Right hindlimb (tissue), 1 donor: ENCODE data around the gene NTM.

Experiments used
- DNase-seq: peaks from one replicate; pipeline ENCODE4 v3.0.0-alpha.2; 2018

Gene NTM

DNA sequence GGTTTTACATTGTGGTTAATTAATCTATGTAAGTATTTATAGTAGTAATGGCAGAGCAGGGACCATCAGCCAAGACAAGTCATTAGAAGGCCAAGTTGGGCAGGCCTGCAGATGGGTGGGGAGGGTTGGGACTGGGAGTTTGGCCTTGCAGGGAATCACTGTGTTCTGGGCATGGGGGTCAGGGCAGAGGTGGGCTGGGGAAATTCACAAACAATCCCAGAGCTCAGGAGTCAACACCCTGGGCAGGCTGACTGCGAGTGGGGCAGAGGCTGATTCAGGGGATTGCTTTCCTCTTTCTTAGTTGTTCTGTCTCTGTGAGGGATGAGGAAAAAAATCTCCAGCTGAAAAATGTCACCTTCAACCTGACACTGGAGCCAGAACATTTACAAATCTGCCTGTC lies 322.5 kb downstream of the NTM start:
- no peak for DNase-seq

DNA sequence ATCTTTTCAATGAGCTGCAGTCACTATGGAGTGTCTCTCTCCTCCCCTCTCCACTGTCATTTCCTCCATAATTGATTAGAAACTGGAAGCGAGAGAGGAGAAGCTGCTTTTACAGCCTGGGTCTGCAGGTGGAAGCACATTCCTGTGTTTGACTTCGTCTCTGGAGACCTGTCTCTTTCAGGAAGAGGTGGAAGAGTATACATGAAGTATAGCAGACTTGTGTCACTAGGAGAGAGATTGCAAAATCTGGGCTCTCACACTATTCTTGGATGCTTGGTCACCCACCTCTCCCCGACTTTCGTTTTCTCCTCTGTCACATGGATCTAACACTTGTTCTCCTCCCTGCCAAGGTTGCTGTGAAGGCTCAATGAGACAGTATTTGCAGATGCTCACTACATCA lies 323.3 kb downstream of the NTM start:
- DNase-seq, result no peak

DNA sequence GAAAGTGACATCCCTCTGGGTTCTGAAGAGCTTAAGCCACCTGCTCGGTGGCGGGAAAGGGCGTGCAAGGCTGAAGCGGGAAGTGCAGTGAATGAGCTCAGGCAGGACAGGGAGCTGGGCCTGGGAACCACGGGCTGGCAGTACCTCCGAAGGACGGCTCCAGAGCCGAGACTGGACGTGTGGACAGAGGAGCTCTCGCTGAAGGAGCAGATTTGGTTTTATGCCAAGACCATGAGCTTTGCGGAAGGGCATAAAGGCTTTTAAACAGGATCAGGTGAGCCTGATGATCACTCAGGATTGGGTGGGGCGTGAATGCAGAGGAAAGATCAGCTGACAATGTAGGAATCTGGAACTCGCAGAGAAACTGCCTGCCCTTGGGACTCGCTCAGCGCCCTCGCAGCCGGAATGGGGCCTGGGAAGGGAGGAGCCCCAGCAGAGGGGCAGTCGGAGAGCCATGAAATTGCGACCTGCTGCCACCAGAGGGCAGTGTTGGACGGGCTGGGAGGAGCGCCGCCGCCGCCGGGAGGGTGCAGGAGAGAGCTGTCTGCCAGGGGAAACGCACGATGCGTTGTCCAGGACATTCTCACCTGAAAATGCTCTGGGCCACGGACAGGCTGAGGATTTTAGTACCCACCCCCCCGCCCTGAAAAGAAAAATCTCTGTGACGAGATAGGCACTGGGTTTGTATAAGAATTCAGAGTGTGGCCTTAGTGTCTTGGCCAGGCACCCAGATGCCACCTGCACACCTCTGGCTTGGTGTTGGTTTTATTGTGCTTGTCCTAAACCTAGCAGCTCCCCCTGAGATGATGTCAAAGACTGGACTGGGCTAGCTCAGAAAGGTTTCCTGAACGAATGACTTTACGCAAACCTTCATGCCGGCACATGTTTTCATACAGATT lies 324.4 kb downstream of the NTM start:
- peak; percentile 88 for DNase-seq

DNA sequence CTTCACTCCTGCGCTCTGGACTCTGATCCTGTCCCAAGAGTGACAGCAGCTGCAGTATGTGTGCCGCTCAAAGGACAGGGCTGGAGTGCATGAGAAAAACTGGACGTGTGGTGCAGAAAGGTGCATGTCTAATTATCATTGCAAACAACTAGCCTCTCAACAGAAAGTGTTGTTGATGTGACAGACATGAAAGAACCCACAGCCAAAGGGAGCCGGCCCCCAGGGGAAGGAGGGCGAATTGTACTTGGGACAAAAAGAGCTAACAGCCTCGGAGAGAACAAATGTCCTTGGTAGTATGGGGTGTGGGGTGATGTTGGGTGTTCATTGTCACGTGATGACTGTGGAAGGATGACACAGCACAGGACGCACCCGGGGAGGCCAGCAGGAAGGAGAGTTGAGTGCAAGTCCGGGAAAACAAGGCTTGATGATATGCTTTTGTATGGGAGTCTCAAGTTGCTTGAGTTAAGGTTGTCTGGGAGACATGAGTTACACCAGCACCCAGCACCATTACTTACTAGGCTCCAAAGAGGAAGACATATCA lies 325.5 kb downstream of the NTM start:
- no peak for DNase-seq

DNA sequence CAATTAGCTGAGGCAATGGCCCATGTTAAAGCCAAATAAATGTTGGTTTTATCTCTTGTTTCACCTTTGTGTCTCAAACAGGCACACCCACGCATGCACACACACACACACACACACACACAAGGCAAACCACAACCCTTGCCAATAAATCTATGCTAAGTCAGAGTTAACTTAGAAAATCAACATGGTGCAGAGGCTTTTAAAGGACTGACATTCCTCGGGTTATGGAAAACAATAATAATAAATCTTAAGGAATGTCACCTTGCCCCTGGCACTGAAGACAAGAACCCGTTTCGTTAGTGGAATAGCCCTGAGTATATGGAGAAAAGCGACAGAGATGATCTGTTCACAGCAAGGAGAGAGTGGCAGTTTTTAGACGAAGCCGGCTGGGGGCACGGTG lies 326.3 kb downstream of the NTM start:
- DNase-seq, result no peak

DNA sequence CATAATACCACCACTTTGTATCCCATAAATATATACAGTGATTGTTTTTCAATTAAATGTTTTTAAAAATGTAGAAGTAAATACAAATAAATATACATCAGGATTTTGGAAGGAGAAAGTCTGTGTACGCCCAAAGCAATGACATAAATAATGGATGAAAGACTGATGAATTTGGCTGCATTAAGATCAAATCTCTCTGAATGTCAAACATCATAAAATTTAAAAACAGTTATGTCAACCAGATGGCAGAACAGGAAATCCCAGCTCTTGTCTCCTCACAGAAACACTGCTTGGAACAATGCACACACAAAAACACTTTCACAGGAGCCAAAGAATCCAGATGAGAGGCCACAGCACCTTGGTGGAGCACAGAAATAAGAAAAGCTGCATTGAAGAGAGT lies 332.9 kb downstream of the NTM start:
- no peak for DNase-seq

DNA sequence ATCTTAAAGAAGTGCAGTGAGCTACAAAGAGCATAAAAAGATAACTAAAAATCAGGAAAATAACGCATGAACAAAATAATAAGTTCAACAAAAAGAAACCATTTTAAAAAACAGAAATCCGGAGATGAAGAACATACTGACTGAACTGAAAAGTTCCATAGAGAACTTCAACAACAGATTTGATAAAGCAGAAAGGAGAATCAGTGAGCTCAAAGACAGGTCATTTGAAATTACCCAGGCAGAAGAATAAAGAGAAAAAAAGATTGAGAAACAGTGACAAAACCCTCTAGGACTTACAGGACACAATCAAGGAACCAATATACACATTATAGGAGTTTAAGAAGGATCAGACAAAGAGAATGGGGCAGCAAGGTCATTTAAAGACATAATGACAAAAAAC lies 334.3 kb downstream of the NTM start:
- no peak for DNase-seq

DNA sequence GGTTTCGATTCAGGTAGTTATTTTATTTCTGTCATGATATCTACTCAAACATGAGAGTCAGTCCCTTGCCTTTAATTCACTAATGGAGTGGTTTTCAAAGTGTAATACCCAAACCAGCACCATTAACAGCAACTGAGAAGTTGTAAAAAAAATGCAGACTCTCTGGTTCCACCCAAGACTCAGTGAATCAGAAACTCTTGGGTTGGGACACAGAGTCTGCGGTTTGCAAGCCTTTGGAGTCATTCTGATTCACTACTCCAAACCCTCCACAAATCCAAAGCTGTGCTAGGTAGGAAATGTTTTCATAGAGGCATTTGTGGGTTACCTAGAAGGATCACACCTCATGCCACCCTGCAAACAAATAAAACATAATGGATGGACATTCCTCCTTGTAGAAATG lies 340.1 kb downstream of the NTM start:
- no peak for DNase-seq

DNA sequence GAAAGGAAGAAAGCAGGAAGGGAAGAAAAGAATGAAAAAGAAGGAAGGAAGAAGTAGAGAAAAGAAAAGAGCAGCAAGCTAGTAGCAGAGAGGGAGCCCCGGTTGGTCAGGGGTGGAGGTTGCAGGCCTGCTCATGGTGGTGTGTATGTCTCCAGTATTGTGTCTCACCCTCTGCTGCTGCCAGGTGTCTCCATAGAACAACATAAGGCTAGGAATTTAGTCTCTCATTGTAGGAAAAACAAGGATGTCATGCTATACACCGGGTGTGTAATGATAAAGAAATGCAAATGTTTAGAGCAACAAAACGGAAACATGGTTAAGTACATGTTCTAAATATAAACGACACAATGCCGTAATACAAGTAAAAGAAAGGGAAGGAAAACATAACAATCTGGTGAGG lies 342.5 kb downstream of the NTM start:
- DNase-seq, result no peak

DNA sequence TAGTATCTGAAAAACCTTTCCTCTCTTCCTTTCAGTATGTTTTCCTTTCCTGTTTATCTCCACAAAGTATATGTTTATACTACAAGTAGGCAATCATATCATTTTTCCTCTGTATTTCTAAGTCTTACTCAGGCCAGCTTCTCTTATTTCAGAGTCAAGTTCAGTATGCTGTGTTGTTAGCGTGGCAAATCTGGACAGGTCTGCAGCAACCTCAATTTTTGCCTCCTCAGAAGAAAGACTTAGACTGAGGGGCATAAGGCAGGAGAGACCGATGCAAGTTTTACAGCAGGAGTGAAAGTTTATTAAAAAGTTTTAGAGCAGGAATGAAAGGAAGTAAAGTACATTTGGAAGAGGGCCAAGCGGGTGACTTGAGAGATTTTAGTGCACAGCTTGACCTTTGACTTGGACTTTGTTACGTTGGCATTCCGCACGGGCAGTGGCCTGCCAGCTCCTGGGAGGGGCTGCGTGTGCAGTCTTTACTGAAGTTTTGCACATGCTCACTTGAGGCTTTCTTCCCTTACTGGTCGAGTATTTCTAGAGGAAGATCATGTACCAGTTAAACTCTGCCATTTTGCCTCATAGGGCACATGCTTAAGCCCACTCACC lies 343.2 kb downstream of the NTM start:
- no peak for DNase-seq

DNA sequence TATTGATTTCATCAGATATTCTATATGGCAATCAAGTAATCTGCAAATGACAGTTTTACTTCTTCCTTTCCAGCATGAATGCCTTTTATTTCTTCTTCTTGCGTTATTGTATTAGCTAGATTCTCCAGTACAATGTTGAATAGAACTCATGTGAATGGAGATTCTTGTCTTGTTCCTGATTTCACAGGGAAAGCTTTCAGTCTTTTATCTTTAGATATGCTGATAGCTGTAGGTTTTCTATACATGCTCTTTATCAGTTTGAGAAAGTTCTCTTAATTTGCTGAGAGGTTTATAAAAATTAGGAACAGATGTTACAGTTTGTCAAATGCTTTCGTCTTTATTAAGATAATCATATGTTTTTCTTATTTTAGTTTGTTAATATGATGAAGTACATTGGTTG lies 347.2 kb downstream of the NTM start:
- DNase-seq, result no peak

DNA sequence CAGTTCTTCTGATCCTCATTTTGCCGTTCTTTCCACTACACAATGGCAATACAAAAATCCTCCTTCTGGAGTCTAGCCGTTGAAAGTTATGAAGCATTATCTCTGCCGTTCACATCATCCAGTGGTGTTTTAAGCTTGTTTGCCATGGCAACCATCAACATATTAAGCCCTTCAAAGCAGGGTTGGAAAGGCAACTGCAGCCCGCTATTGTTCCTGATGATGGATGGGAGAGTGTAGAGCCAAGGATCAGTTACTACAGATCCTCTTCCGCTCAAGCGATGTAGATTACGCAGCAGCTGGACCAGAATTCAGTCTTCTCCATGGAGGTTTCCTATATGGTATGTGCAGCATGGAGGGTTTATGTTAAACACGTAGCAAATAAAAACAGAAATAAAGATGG lies 352.7 kb downstream of the NTM start:
- no peak for DNase-seq

DNA sequence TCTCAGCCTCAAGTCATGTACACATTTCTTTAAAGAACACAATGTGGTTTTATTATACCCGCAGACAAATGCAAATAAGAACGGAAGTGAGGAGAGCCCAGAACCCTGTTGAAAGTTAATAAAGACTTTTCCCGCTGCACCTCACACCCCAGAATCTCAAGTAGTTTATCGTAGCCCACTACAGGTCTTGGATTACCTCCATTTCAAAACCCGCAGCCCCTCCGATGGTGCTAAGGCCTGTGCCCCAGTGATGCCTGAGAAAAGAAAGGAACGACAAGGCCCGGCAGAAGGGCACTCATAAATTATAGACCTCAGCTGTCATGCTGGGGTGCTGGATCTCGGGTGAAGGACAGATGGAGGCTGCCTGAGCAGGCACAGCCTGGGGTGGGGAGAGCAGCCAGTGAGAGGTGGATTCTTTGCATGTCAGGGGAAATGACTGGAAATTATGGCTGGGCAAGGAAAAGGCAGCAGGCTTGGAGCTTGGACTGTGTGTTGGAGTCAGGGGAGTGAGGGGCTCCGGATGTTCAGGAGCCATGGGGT lies 354.1 kb downstream of the NTM start:
- no peak for DNase-seq

DNA sequence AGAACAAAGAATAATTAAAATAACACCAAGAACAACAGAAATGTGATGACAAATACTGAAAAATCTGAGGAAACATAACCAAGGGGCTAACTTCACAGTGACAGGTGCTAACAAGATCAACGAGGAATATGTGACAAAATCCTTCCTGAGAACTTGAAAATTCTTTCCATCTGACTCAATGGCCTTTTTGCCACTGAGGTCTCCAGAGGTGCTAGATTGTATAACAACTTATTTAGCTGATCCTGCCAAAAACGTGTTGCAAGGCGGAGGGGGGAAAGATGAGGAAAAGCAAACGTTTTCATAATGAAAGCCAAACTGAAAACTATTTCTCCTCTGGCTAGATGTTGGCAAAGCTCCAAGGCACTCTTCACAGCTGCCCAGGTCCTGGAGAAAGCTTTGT lies 364.5 kb downstream of the NTM start:
- no peak for DNase-seq

DNA sequence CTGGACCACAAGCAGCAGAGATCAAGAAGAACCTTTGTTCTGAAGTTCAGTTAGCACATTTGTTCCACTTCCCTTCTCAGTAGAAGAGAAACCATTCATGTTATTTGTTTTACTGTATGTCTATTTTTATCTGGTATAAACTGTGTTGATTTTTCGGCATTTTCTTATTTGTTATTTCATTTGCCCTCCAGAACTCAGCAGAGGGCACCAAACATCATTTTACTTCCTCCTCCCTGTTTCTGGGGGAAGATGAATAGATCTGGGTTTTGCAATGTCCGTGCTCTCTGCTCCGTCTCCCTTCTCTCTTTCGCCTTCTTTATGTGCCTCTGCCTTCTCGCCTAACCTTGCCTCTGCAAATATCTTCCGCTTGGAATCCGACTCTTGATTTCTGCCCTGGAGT lies 366.9 kb downstream of the NTM start:
- no peak for DNase-seq

DNA sequence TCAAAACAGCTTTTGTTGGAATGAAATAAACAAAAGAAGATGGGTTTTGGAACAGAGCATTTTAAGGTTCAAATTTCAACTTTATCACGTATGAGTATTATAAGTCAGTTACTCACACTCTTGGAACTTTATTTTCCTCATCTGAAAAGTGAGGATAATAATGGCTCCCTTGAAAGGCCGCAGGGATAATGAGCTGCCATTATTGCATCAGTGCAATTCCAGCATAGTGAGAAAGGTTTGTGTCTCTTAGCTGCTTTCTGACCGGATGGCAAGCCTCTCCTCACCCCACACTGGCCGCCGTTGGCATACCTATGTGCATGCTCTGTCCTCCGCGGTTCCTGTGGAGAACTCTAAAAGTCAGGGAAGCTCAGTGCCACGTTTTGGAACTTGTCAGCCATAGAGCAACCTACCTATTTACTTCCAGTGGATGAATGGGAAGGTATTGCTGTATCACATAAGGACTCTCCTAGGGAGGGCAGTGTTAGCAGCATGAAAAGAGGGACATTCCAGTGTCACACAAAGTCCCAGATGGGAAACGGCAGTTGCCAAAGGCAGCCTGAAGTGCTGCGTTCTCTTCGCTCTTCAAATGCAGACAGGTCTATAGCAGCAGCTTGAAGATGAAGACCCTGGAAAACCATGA lies 368.9 kb downstream of the NTM start:
- DNase-seq, result no peak

DNA sequence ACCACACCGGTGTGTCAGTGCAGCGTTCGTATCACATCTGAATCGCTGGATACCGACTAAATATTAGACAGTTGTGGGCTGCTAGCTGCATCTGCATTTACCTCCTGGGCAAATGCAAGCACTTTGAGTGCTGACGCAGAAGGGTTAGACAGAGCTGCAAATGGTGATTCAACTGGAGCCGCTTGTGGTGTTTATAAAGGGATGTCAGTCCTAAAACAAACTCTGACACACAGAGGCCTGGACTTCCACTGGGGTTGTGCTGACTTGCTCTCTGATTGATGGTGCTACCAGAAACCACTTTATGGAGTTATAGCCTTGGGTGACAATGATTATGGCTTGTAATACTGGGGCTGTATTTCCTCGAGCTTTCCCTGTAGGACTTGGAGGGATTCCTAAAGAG lies 374.4 kb downstream of the NTM start:
- DNase-seq, result no peak

DNA sequence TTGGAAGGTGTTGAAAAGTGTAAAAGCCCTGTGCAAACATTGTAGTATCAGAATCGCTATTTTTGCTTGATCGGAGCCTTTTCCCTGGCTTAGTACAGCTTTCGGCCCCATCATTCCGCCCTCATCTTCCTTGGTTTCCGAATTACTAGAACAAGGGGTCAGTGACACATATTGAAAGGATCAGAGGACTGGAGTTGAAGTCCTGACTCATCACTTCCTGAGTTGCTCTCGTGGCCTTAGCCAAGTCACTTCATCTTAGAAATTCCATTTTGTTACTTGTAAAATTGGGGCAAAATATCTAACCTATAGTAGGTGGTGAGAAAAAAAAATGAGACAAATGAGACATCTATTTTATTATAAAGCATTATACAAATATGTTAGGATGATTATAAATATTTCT lies 375.0 kb downstream of the NTM start:
- DNase-seq, result no peak

DNA sequence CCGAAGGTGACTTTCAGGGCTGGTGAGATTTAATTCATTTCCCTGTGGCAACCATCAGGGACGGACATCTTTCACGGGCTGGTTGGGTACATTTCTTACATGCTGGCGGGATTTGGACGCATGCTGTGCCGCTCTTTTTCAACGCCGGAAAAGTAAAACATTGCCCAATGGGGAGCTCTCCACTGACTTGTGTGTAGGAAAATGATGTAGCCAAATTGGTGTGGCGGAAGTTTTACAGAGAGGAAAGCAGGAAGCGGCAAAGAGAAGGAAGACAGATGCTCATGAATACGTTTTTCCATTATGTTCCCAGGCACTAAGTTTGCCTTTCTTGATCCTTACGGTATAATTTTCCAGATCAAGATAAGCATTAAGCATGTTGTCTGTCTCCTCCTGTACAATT lies 375.8 kb downstream of the NTM start:
- DNase-seq, result no peak

DNA sequence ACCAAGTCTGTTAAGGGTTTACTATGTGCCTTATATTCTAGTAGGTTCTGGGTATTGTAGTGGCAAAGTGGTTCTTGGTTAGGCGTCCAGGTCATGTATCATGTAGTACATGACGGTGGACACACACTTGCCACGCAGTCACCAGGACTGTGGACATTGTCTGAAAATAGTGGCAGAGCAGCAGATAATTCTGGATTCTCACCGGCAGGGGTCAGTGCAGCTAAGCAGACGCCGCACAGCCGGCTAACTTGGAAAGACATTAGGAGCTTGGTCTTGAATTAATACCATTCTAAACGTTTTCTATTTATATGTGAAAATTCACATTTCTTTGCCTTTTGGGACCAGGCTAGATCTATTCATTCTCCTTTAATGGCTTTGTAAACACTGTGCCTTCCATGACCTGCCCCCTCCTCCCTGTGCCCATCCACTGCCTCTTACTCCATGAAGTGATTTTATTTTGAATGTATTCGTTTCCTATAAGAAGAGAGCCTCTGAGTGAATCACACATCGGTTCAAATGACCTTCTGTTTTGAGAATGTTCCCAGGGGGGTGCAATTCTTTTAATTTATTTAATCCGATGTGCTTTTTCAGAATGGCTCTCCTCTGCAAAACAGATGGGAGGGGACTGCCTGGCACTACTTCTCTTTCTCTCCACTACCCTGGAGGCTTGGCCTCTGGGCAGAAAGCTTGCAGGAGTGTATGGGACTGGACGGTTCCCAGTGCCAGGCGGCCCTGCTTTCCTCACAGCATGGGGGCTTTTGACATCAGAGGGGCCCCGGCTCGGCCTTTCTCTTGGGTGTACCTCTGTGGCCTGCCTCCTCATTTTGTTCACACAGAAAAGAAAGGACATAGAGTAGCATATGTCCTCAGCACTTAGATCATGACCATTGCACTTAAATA lies 378.0 kb downstream of the NTM start:
- DNase-seq, result peak; percentile 81

DNA sequence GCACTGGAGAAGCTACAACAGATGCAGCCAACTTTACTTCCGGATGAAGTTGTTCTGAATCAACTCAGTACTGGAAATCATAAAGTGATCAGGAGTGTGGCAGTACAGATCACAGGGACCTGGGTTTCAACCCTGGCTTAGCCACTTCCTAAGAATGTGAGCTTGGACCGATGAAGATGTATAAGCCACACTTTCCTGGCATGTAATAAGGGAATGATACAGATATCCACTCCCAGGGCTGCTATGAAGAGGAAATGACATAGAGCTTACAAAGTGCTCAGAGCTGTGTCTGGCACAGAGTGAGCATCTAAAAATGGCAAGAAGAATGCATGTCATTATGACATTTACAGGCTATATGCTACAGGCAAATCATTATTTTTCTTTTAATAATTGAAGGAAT lies 378.7 kb downstream of the NTM start:
- DNase-seq, result peak; percentile 43

DNA sequence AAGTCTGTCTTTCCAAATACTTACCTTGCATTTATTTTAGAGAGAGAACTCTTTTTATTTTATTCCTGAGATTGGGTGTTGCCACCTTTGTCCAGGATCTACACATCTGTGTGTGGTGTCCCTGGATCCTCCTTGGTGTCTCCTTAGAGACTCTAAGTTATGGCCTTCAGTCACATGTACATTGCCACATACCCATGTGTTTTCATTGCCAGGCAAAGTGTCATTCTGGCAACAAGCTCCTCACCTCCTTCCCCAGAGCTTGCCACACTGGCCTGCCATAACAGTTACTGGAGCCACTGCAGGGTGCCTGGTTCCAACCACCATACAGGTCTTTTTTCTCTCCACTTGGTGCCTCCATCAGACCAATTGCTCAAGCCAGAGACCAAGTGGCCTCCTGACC lies 379.7 kb downstream of the NTM start:
- DNase-seq, result no peak

DNA sequence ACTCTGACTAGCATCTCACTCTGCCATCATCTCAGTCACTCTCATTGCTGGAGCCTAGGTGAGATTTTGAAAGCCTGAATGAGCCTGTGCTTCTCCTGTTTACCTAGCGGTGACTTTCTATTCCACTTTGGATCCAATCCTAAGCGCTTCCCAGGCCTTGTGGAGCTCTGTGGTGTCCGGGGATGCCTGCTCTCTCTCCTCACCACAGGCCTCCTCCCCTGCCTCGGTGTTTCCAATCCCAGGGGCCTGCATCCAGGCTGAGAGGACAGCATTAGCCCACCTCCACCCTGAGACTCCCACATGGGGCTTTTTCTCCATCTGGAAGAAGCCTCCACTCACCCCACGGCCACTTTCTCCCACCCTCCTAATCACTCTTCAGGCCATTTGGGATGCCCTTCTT lies 380.3 kb downstream of the NTM start:
- no peak for DNase-seq
